Stimulated activated CD4-positive, alpha-beta T cell treated with anti-CD3 and anti-CD28 coated beads, Interleukin-1b, Interleukin-23, amount 100 ng/mL, for 4 hours (primary cell): Measurements from ENCODE around the gene BSPRY.

Experiments used
- DNase-seq, 2 donors: peaks; one replicate each; pipeline ENCODE4 v3.0.0-alpha.2; 2020; ENCODE audit warnings: low read depth in 2 of 2

Gene BSPRY

DNA sequence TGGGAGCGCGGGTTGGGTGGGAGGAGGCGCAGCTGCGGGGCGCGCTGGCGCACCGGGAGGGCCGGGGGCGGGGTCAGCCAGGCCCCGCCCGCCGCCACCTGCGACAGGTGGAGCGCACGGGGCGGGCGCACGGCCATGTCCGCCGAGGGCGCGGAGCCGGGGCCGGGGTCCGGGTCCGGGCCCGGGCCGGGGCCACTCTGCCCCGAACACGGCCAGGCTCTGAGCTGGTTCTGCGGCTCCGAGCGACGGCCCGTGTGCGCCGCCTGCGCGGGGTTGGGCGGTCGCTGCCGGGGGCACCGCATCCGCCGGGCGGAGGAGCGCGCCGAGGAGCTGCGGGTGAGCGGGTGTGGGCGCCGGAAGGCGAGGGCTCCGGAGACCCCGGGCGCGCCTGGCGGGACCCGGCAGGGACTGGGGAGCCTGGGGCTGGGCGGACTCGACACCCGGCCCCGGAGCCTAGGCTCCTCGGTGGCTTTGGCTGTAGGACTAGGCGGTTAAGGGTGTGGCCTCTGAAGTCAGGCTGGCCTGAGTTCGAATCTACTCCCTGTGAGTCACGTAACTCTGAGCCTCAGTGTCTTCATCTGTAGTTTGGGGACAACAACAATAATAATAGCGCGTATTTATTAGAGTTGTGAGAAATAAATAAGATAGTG lies at the start of gene BSPRY:
TSS of gene BSPRY (plus strand) at position 97 of the 650 bp plus-strand sequence. CDS start at position 136, 39 bp downstream.
- DNase-seq, result peak in 1 of 2 donors; percentile 18

- no peak for DNase-seq
Observed at GRCh38 chr9:113299800-113300292, 49.5 kb upstream of the BSPRY start.

DNA sequence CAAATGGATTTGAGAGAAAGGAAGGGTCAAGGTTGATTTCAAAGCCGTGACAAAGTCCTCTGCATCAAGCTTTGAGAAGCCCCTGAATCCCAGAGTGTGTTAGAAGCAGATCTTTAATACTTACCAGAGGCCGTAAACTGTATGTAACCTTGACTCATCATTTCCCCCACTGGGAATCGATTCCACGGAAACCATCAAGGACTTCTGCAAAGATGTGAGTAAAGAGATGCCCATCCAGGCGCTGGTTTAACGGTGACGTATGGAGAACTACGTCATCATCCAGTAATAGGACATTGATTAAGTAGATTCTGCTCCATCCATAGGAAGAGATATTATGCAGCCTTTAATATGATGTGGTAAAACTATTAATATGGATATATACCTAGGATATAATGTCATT lies 47.8 kb upstream of the BSPRY start:
- no peak for DNase-seq

- no peak for DNase-seq
Observed at GRCh38 chr9:113302792-113303418, 46.4 kb upstream of the BSPRY start, which contains the start of gene RNF183. RNF183 (minus strand) TSS chr9:113303376; CDS start chr9:113298184, 5,192 bp downstream.

GRCh38 chr9:113306566-113306965 lies 42.8 kb upstream of the BSPRY start:
- no peak for DNase-seq

DNA sequence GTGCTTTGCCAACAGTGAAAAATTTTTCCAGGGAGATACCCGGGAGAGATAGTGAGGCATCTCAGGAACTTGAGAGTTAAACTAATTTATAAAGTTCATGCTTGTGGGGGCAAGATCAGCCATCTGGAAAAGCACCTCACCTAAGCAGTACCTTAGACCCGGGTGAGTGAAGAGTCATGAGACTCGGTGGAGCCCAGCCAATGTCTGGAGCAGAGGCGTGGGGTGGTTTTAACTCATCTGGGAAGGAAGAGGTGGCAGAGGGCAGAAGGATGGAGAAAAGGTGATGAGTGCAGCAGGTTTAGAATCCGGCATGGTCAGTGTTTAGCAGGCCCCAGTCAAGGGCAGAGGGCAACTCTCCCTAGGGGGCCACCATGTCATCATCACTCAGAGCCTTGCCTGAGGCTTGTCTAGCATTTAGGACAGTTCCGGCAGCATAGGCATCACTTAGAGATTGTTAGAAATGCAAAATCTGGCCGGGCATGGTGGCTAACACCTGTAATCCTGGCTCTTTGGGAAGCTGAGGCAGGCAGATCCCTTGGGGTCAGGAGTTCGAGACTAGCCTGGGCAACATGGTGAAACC lies 41.9 kb upstream of the BSPRY start:
- no peak for DNase-seq

GRCh38 chr9:113309204-113309813 lies 40.0 kb upstream of the BSPRY start:
- DNase-seq, result peak in 1 of 2 donors; percentile 2

DNA sequence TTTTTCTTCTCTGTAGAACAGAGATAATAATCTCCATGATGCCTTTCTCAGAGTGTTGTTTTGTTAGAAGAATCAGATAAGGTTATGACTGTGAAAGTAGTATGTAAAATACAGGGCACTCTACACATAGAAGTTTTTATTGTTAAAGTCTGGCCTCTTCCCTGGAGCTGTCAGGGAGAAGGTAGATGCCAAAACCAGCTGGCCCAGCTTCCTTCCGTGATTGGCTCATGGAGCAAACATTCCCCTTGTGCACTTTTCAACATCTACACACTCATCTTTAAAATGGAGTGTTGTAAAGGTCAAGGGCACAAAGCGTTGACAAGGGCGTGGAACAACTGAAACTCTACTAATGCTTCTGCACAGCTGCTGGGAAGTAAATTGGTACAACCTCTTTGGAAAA lies 38.8 kb upstream of the BSPRY start:
- no peak for DNase-seq

GRCh38 chr9:113311961-113312360 lies 37.4 kb upstream of the BSPRY start:
- DNase-seq, result no peak

DNA sequence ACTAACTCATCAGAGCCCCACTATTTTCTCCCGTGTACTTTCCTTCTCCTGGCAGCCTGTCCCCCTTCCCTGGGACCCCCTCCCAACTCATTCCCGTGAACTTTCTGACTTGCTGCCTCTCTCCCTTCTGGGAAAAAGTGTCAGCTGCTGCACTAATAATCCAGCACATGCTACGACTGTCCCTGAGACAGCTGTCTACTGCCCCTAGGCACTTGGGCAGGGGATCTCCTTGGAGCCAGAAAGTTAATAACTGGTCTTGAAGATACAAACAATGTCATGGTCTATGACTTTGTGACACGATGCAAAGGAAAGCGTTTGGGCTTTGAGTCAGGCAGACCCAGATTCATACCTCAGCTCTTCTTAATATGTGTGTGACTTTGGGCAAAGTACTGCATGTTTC lies 36.1 kb upstream of the BSPRY start:
- DNase-seq, result no peak

DNA sequence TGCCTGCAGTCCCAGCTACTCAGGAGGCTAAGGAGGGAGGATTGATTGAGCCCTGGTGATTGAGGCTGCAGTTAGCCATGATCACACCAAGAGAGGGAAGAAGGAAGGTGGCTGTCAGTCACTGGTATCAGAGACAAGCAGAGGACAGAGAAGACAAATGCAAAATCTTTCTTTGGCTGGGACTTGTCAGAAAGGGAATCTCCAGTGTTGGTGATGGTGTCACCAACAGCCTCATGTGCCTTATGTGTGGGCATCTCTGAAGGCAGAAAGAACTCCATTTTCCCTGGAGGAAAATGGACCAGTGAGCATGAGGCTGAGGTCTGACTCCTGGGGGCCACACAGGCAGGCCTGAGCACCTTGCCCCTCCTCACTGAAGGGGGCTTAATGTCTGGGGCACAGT lies 34.1 kb upstream of the BSPRY start:
- no peak for DNase-seq

DNA sequence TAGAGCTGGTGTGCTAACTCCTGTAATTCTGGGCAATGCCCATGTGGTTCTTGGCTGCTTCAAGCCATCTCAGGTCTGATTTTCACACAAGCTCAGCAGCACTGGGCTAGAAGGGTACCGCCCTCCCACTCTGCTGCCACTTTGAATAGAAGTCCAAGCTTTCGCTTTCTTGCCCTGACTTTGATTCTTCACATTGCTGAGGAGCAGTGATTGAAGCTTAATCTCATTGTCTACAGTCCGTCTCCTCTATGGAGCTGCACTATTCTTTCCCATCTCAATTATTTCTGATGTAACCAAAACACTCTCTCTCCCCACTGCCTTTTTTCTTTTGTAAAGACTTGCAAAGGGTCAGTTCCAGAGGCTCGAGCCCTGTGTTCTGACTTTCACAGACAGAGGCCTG lies 33.3 kb upstream of the BSPRY start:
- DNase-seq, result no peak

- DNase-seq, result no peak
Observed at GRCh38 chr9:113317777-113318176, 31.6 kb upstream of the BSPRY start.

DNA sequence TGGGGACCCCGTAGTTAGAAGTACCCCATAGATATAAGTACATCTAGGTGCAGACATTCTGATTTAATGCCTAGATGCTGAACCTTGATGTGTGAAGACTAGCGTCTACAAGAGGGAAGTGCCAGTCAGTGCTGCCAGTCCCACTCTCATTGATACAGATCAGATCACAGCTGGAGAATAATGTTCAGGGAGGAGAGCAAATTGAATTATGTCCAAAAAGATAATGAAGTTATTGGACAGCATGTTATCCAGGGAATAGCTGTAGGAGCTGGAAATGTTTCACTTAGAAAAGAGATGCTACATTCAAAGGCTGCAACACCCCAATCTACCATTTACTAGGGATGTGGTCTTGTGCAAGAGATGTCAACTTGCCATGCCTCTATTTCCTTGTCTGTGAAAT lies 30.3 kb upstream of the BSPRY start:
- no peak for DNase-seq

DNA sequence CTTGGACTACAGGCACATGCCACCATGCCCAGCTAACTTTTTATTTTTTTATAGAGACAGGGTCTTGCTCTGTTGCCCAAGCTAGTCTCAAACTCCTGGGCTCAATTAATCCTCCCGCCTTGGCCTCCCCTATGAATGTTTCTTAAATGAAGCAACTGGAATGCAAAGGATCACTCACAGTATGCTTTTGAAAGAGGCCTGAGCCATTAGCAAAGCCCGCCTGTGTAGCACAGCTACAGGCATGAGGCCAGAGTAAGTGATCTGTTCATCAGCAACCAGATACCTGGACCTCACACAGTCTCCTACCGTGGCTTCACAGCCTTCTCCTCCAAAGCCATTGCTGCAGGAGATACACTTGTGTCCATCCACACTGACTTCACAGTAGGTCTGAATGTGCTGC lies 29.3 kb upstream of the BSPRY start:
- DNase-seq, result no peak

GRCh38 chr9:113322671-113323070 lies 26.7 kb upstream of the BSPRY start:
- no peak for DNase-seq

- no peak for DNase-seq
Observed at GRCh38 chr9:113326230-113326629, 23.1 kb upstream of the BSPRY start.

DNA sequence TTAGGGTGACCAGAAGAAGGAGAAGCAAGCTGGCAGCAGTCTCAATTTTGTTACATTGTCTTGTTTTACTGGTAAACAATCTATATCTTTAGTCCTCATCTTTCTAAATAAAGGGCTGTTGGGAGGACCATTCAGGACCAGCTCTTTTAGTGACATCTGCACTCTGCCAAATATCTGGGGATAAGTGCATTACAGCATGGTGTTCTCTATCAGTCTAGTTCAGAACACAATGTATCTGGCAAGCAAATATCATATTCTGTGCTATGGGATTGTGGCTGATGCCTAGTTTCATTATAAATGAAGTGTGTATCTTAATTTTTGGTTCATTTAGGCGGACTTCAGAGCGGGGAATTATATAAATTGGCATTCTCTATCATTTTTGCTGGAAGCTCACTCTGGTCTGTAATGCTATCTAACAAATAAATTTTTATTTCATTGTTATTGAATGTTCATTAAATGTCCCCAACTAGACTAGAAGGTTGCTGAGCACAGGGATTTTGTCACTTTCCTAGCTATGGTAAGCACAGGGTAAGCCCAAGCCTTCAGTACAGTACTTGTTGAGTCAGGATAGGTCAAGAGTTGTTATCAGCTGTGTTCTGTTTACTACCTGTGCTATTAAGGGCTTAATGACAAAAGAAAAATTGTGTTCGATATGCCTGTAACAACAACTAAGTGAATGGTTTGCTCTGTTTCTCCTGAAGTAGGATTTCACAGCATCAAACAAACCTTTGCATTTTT lies 21.1 kb upstream of the BSPRY start:
- DNase-seq, result no peak

DNA sequence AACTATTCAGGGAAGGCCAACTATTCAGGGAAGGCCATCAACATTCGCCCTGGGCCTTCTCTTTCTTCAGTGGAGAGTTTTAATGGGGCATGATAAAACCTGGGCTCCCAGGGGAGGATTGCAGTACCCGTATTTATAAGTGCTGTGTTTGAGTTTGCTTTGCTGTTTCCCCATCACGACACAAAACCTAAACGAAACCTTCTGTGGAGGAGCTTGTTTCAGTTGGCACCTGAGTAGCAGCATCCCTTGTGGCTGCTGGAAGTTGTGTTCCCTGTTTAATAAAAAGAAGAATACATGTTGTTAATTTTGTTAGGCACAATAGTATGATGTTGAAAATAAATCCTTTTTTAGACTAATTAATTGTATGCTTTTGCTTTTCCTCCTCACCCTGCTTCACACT lies 17.6 kb upstream of the BSPRY start:
- DNase-seq, result no peak

DNA sequence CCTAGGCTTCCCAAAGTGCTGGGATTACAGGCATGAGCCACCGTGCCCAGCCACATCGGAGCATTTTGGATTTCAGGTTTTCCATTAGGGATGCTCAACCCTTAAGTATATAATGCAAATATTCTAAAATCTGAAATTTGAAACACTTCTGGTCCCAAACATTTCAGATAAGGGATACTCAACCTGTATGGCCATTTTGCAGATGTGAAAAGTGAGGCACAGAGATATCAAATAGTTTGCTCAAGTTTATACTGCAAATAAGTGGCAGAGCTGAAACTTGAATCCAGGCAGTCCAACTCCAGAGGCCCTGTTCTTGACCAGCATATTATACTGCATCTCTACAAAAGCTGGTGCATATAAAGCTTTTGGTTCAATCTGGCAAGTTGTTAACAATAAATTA lies 11.6 kb upstream of the BSPRY start:
- DNase-seq, result no peak

GRCh38 chr9:113340011-113340699 lies 9.2 kb upstream of the BSPRY start, which contains the start of gene WDR31:
WDR31 (minus strand) TSS chr9:113340275; CDS start chr9:113332022, 8,253 bp downstream.
- DNase-seq, result peak; percentile 76 to 79
